ENCODE results near the gene GSTO1.

The GSTO1 gene

GRCh38 chr10:104251443-104251842 is 3.2 kb upstream of the GSTO1 start:
- no peak for DNase-seq

- no peak for DNase-seq
Measured at GRCh38 chr10:104252368-104252767, 2.3 kb upstream of the GSTO1 start.

- DNase-seq = no peak
Measured at GRCh38 chr10:104253106-104253505, 1.6 kb upstream of the GSTO1 start.

GRCh38 chr10:104253606-104254410 is 884 bp upstream of the GSTO1 start:
- no peak for DNase-seq

GRCh38 chr10:104255311-104255981 is 754 bp downstream of the GSTO1 start:
- DNase-seq = peak; percentile 40

GRCh38 chr10:104256335-104256961 is 1.8 kb downstream of the GSTO1 start:
- peak; percentile 66 for DNase-seq

- DNase-seq = no peak
Measured at GRCh38 chr10:104257235-104257634, 2.5 kb downstream of the GSTO1 start.

GRCh38 chr10:104258209-104258608 is 3.5 kb downstream of the GSTO1 start:
- no peak for DNase-seq

- no peak for DNase-seq
Measured at GRCh38 chr10:104259456-104259855, 4.8 kb downstream of the GSTO1 start.

- DNase-seq = peak; percentile 21
Measured at GRCh38 chr10:104259999-104260774, 5.5 kb downstream of the GSTO1 start.

GRCh38 chr10:104260775-104261115 is 6.1 kb downstream of the GSTO1 start:
- DNase-seq = peak; percentile 42

GRCh38 chr10:104262055-104262454 is 7.4 kb downstream of the GSTO1 start:
- no peak for DNase-seq

GRCh38 chr10:104264783-104265182 is 10.1 kb downstream of the GSTO1 start:
- no peak for DNase-seq

- no peak for DNase-seq
Measured at GRCh38 chr10:104267721-104268404, 13.2 kb downstream of the GSTO1 start.

- DNase-seq = no peak
Measured at GRCh38 chr10:104268405-104268712, 13.7 kb downstream of the GSTO1 start.

- DNase-seq = peak; percentile 99
Measured at GRCh38 chr10:104268713-104269645, 14.3 kb downstream of the GSTO1 start, which contains the start of gene GSTO2. Gene GSTO2 (plus strand): TSS chr10:104269184. CDS start chr10:104274916, 5,732 bp downstream.

GRCh38 chr10:104273286-104273685 is 18.6 kb downstream of the GSTO1 start:
- DNase-seq = no peak

- no peak for DNase-seq
Measured at GRCh38 chr10:104273899-104274575, 19.3 kb downstream of the GSTO1 start.

GRCh38 chr10:104274762-104275721 is 20.4 kb downstream of the GSTO1 start:
- peak; percentile 31 for DNase-seq

GRCh38 chr10:104276192-104276591 is 21.5 kb downstream of the GSTO1 start:
- DNase-seq = no peak

All from CD4-positive, alpha-beta T cell treated with Interleukin-4 for 4 hours (primary cell).